Dermis microvascular lymphatic vessel endothelial cell (primary cell): ENCODE data around the gene S1PR2. TPM values are rescaled to one million over a fixed set of nuclear protein-coding genes. Genes with fewer than 3 reads are reported as not detected.
"Not testable (repeated sequence)": the region's sequence is repeated elsewhere in the genome, so short reads cannot be mapped to it uniquely, and the experiment has no call there.

Experiments used
- DNase-seq, 2 donors: peaks; one replicate each; pipeline versions ENCODE4 v3.0.0 to v3.0.0-alpha.2; 2010; ENCODE audit warnings: low read depth in 2 of 2
- total RNA-seq: library from RNA; depleted of rRNA; stranded (reverse); fragments of >200 nt; gene quantifications from 2 replicates; pipeline ENCODE4 v1.2.1, GENCODE V29; 2014

The S1PR2 gene
- total RNA-seq, 1 donor from 2014 or later: 0.39 TPM

- DNase-seq: peak; percentile 53 to 92
These were observed 39.8 kb downstream of the S1PR2 start for GRCh38 chr19:10191347-10191746.

GRCh38 chr19:10190026-10190425 is 41.1 kb downstream of the S1PR2 start:
- no peak for DNase-seq

GRCh38 chr19:10189616-10190015 is 41.5 kb downstream of the S1PR2 start:
- no peak for DNase-seq

- DNase-seq: no peak
These were observed 43.8 kb downstream of the S1PR2 start for GRCh38 chr19:10187315-10187714.

GRCh38 chr19:10184636-10185035 is 46.5 kb downstream of the S1PR2 start:
- DNase-seq: no peak

- DNase-seq: no peak
These were observed 47.2 kb downstream of the S1PR2 start for GRCh38 chr19:10183926-10184325.

GRCh38 chr19:10182847-10183246 is 48.3 kb downstream of the S1PR2 start:
- no peak for DNase-seq

- DNase-seq: no peak
These were observed 49.1 kb downstream of the S1PR2 start for GRCh38 chr19:10182076-10182475.

- DNase-seq: no peak
These were observed 50.7 kb downstream of the S1PR2 start for GRCh38 chr19:10180459-10180858.

- DNase-seq: not testable (repeated sequence)
These were observed 51.1 kb downstream of the S1PR2 start for GRCh38 chr19:10180024-10180423.

GRCh38 chr19:10173527-10173926 is 57.6 kb downstream of the S1PR2 start:
- no peak for DNase-seq

Other genes starting within 250 kb of the S1PR2 start
- gene COL5A3, start 220.8 kb downstream of the S1PR2 start, total RNA-seq: 0.13 and 0.25 TPM in 2 replicates
- not detected in 2 replicates for gene RDH8, start 217.8 kb downstream of the S1PR2 start, total RNA-seq
- gene SHFL, start 145.0 kb downstream of the S1PR2 start, total RNA-seq: 14.0 and 22.5 TPM in 2 replicates
- gene ANGPTL6, start 128.7 kb downstream of the S1PR2 start, total RNA-seq: 0.13 and 0.25 TPM in 2 replicates
- gene PPAN, start 125.0 kb downstream of the S1PR2 start, total RNA-seq: 16.3 and 20.4 TPM in 2 replicates
- 1.5 and 2.4 TPM in 2 replicates for gene P2RY11, start 119.6 kb downstream of the S1PR2 start, total RNA-seq
- gene EIF3G, start 111.4 kb downstream of the S1PR2 start, total RNA-seq: 244 and 260 TPM in 2 replicates
- gene DNMT1, start 36.4 kb downstream of the S1PR2 start, total RNA-seq: 21.0 and 22.7 TPM in 2 replicates
- gene MRPL4, start 20.9 kb upstream of the S1PR2 start, total RNA-seq: 17.1 and 20.7 TPM in 2 replicates
- gene ICAM1, start 39.8 kb upstream of the S1PR2 start, total RNA-seq: 5.8 and 7.8 TPM in 2 replicates
- gene ICAM4, start 55.6 kb upstream of the S1PR2 start, total RNA-seq: 0.13 and 0.26 TPM in 2 replicates
- gene ICAM5, start 58.6 kb upstream of the S1PR2 start, total RNA-seq: under 0.01 TPM in 1 of 2 replicates, not detected in the other
- gene ZGLP1, start 78.5 kb upstream of the S1PR2 start, total RNA-seq: 0.13 and 0.38 TPM in 2 replicates
- 14.6 and 15.4 TPM in 2 replicates for gene FDX2, start 84.7 kb upstream of the S1PR2 start, total RNA-seq
- gene RAVER1, start 102.2 kb upstream of the S1PR2 start, total RNA-seq: 5.4 and 8.3 TPM in 2 replicates
- 6.2 and 8.7 TPM in 2 replicates for gene ICAM3, start 108.3 kb upstream of the S1PR2 start, total RNA-seq
- 57.0 and 66.2 TPM in 2 replicates for gene TYK2, start 149.2 kb upstream of the S1PR2 start, total RNA-seq
- 219 and 250 TPM in 2 replicates for gene CDC37, start 172.2 kb upstream of the S1PR2 start, total RNA-seq
- 1.3 and 3.7 TPM in 2 replicates for gene PDE4A, start 189.2 kb upstream of the S1PR2 start, total RNA-seq